HL-60 (cell line): ENCODE measurements around the gene ARID1B.

ENCODE experiments used
- DNase-seq, 2 experiments: peaks; one replicate each; pipeline ENCODE4 v3.0.0-alpha.2; 2010 to 2020; ENCODE audit warnings: low read depth in 1 of 2, low spot score in 1 of 2
- H3K27ac ChIP-seq: fragments of 250-450 bp; sonication (Bioruptor Pico); replicated peaks from 2 replicates; pipeline ENCODE4 v1.5.1; 2020; ENCODE audit warnings: mild to moderate bottlenecking, moderate library complexity
- H3K27me3 ChIP-seq: fragments of 250-450 bp; sonication (Bioruptor Pico); 2 replicates; pipeline ENCODE4 v1.5.1; 2021; ENCODE audit warnings: mild to moderate bottlenecking, moderate library complexity; ENCODE audit not compliant: insufficient read depth, poor library complexity, severe bottlenecking
- H3K4me3 ChIP-seq: replicated peaks from 2 replicates; pipeline ENCODE4 v1.5.1; 2011; ENCODE audit warnings: mild to moderate bottlenecking, control low read depth, low read length; ENCODE audit not compliant: insufficient read depth
- GABPA ChIP-seq: IDR thresholded peaks from 2 replicates; pipeline ENCODE4 v1.6.1; 2012; ENCODE audit warnings: low read depth
- POLR2AphosphoS5 ChIP-seq: IDR thresholded peaks from 2 replicates; pipeline ENCODE4 v1.6.1; 2012; ENCODE audit warnings: low read depth
- SPI1 ChIP-seq: IDR thresholded peaks from 2 replicates; pipeline ENCODE4 v1.6.1; 2012; ENCODE audit warnings: low read depth, mild to moderate bottlenecking, borderline replicate concordance
- TF ChIP-seq, protein P1 (sequence below): IDR thresholded peaks from one replicate; pipeline ENCODE4 v1.5.1; 2011; ENCODE audit warnings: low read length, control low read depth, inconsistent platforms; ENCODE audit not compliant: insufficient read depth
- TF ChIP-seq, protein P2 (sequence below): IDR thresholded peaks from 2 replicates; pipeline ENCODE4 v1.6.1; 2012; ENCODE audit warnings: low read depth; ENCODE audit not compliant: insufficient replicate concordance

Gene ARID1B

DNA sequence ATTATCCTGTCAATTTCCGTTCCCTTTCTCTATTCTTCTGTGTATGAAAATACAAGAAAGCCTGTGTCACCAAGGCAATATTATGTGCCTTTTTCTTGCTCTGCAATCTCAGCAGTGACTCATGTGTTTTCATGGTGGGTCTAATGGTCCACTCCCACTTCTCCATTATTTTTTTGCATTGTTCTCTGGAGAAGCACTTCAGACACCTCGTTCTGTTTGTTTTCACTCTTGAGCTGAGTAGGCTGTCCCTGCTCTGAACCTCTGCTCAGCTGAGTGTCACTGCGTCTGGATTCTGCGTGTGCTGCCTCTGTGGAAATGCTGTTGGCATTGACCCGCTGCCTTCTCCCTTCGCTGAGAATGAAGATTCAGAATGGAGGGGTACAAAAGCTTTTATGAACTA, 315.6 kb downstream of the ARID1B start:
- Histone ChIP-seq H3K27me3 (no peaks in the 10 kb centered on the region), H3K27ac (no peak overlapping the region), H3K4me3 (no peak overlapping the region)
- DNase-seq = no peak
- TF ChIP-seq GABPA (no peak), SPI1 (no peak), POLR2AphosphoS5 (no peak)
- TF ChIP-seq, protein P1, sequence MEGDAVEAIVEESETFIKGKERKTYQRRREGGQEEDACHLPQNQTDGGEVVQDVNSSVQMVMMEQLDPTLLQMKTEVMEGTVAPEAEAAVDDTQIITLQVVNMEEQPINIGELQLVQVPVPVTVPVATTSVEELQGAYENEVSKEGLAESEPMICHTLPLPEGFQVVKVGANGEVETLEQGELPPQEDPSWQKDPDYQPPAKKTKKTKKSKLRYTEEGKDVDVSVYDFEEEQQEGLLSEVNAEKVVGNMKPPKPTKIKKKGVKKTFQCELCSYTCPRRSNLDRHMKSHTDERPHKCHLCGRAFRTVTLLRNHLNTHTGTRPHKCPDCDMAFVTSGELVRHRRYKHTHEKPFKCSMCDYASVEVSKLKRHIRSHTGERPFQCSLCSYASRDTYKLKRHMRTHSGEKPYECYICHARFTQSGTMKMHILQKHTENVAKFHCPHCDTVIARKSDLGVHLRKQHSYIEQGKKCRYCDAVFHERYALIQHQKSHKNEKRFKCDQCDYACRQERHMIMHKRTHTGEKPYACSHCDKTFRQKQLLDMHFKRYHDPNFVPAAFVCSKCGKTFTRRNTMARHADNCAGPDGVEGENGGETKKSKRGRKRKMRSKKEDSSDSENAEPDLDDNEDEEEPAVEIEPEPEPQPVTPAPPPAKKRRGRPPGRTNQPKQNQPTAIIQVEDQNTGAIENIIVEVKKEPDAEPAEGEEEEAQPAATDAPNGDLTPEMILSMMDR = no peak
- TF ChIP-seq, protein P2, sequence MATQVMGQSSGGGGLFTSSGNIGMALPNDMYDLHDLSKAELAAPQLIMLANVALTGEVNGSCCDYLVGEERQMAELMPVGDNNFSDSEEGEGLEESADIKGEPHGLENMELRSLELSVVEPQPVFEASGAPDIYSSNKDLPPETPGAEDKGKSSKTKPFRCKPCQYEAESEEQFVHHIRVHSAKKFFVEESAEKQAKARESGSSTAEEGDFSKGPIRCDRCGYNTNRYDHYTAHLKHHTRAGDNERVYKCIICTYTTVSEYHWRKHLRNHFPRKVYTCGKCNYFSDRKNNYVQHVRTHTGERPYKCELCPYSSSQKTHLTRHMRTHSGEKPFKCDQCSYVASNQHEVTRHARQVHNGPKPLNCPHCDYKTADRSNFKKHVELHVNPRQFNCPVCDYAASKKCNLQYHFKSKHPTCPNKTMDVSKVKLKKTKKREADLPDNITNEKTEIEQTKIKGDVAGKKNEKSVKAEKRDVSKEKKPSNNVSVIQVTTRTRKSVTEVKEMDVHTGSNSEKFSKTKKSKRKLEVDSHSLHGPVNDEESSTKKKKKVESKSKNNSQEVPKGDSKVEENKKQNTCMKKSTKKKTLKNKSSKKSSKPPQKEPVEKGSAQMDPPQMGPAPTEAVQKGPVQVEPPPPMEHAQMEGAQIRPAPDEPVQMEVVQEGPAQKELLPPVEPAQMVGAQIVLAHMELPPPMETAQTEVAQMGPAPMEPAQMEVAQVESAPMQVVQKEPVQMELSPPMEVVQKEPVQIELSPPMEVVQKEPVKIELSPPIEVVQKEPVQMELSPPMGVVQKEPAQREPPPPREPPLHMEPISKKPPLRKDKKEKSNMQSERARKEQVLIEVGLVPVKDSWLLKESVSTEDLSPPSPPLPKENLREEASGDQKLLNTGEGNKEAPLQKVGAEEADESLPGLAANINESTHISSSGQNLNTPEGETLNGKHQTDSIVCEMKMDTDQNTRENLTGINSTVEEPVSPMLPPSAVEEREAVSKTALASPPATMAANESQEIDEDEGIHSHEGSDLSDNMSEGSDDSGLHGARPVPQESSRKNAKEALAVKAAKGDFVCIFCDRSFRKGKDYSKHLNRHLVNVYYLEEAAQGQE = no peak

DNA sequence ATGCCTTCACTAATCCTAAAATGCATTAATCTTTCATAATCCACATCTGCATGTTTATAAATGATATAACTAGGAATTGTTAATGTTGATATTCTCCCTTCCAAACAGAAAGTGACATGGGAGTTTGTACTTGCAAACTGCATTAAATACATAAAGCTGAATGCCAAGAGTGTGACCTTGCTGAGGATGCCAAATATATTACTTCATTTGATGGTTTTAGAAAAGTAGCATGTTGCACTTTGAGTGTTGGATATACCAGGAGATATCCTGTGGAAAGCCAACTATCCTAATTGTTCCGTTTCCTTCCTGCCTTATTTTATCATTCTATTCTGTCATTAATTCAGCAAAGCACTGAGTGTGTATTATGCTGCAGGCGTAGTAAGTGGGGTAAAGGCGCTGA, 316.4 kb downstream of the ARID1B start:
- H3K27me3 ChIP-seq = no peaks in the 10 kb centered on the region
- H3K27ac ChIP-seq = no peak overlapping the region
- DNase-seq = no peak
- no peak overlapping the region for H3K4me3 ChIP-seq
- TF ChIP-seq, protein P1 = no peak
- TF ChIP-seq, protein P2 = no peak
- TF ChIP-seq POLR2AphosphoS5 (no peak), GABPA (no peak), SPI1 (no peak)

DNA sequence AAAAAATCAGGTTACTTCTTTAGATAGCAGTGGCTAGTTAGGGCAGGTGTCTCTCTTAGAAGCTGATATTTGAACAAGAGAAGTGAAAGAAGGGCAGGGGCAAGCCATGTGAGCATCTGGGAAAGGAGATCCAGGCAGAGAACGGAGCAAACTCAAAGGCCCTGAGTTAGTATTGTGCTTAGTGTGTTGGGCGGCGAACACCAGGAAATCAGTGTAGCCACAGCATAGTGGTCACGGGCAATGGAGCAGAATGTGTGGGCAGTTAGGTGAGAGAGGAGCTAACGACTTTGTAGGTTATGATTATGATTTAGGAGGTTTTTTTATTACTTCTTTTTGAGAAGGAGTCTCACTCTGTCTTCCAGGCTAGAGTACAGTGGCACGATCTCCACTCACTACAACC, 316.9 kb downstream of the ARID1B start:
- TF ChIP-seq, protein P2 = no peak
- TF ChIP-seq SPI1 (no peak), POLR2AphosphoS5 (no peak), GABPA (no peak)
- TF ChIP-seq, protein P1 = no peak
- DNase-seq = no peak
- no peaks in the 10 kb centered on the region for H3K27me3 ChIP-seq
- H3K4me3 ChIP-seq = no peak overlapping the region
- H3K27ac ChIP-seq = no peak overlapping the region
